Fibroblast of lung (primary cell): ENCODE results near the gene HIPK1.

ENCODE experiments used
- CTCF ChIP-seq, 2 donors: IDR thresholded peaks in 1 of 2; conservative IDR thresholded peaks in 1 of 2; 1 replicate in 1 of 2; 2 replicates in 1 of 2; pipeline ENCODE4 v1.5.1; 2011 to 2012; ENCODE audit warnings: low read length in 2 of 2, control low read depth in 1 of 2, inconsistent platforms in 1 of 2, low read depth in 1 of 2, mild to moderate bottlenecking in 1 of 2
- EZH2 ChIP-seq: IDR thresholded peaks from 2 replicates; pipeline ENCODE4 v1.5.1; 2012; ENCODE audit warnings: low read length, control low read depth, mild to moderate bottlenecking; ENCODE audit errors: missing control alignments

DNA sequence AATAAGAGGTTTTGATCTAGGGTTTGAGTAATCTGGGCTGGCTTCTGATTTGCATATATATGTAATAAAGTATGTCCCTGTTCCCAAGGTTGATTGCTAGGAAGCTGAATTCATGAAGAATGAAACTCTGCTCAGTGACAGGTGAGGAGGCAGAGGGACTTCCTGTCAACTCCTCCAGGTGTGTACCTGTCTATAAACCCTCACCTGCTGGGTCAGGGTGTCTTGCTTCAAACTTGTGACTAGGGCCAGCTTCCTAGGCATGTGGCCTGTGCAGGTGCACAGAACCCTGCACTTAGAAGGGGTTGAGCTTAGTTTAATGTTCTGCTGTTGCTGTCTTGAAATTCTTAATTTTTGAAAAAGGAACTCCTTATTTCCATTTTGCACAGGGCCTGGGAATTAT, 71.3 kb downstream of the HIPK1 start:
- no peak for TF ChIP-seq EZH2
- no peak for TF ChIP-seq CTCF (conservative IDR thresholded peaks at IDR 0.05 in 1 of 2, IDR thresholded peaks at IDR 0.05 in 1 of 2; ENCODE audit: low read depth in 1 of 2, low read length in 2 of 2)
